HepG2 (cell line): ENCODE results near the gene BSG. TPM values are rescaled to one million over a fixed set of nuclear protein-coding genes. Genes with fewer than 3 reads are reported as not detected.

Experiments
- ATAC-seq: fragments of 200-7000 bp; cut with Tn5 transposase; 3 replicates; pipeline ENCODE4 v1.9.1; 2020; ENCODE audit warnings: mild to moderate bottlenecking, moderate library complexity
- BruUV-seq: library from RNA; stranded (reverse); fragments of 400-500 nt; replicated peaks from 2 replicates; lab custom pipeline; 2021; lab: Mats Ljungman, UMichigan
- CTCF ChIA-PET: fragments of 300-600 bp; formaldehyde crosslinking; extraction: SDS; loops from one replicate; lab custom pipeline; 2021; ENCODE audit warnings: low total read pairs, inconsistent platforms, low intra/inter-chr PET ratio; lab: Yijun Ruan, JAX
- POLR2A ChIA-PET: fragments of 350-600 bp; sonication (Branson Sonifier 250); formaldehyde crosslinking; loops from one replicate; lab custom pipeline; 2020; ENCODE audit warnings: antibody characterized with exemption, inconsistent platforms; lab: Yijun Ruan, JAX
- DNase-seq: peaks from one replicate; pipeline ENCODE4 v3.0.0-alpha.2; 2015; ENCODE audit warnings: low spot score
- FAIRE-seq: peaks from 3 replicates; lab custom pipeline; 2011; peaks lifted over from hg19 to GRCh38; lab: Jason Lieb, UNC
- H2AFZ ChIP-seq: one replicate; pipeline ENCODE4 v1.6.1; 2011; ENCODE audit warnings: low read length, inconsistent platforms
- H3K27ac ChIP-seq: fragments of 300-600 bp; 3 replicates; pipeline ENCODE4 v1.8.0; 2011; ENCODE audit warnings: mixed run types, mild to moderate bottlenecking, mixed read lengths, low read length, inconsistent platforms; ENCODE audit not compliant: insufficient read depth; ENCODE audit errors: extremely low read length
- H3K27me3 ChIP-seq, 2 experiments: fragments of 200-600 bp in 1 of 2; 2 replicates in 1 of 2; 3 replicates in 1 of 2; pipeline versions ENCODE4 v1.6.0 to v1.8.0; 2011; ENCODE audit warnings: low read length in 2 of 2, mild to moderate bottlenecking in 2 of 2, moderate library complexity in 2 of 2, inconsistent platforms in 1 of 2; ENCODE audit not compliant: insufficient read depth in 2 of 2, control insufficient read depth in 1 of 2
- H3K36me3 ChIP-seq, 2 experiments: fragments of 200-600 bp in 1 of 2; replicated peaks in 1 of 2; 2 replicates in 1 of 2; 3 replicates in 1 of 2; pipeline versions ENCODE4 v1.5.1 to v1.8.0; 2011; ENCODE audit warnings: low read length in 2 of 2, inconsistent platforms in 1 of 2; ENCODE audit not compliant: insufficient read depth in 2 of 2, control insufficient read depth in 1 of 2
- H3K4me1 ChIP-seq: 2 replicates; pipeline ENCODE4 v1.5.1; 2012; ENCODE audit warnings: low read length, inconsistent platforms; ENCODE audit not compliant: insufficient read depth
- H3K4me2 ChIP-seq: 2 replicates; pipeline ENCODE4 v1.6.0; 2011; ENCODE audit warnings: low read depth, low read length, inconsistent platforms
- H3K4me3 ChIP-seq, 3 experiments: fragments of 200-600 bp in 1 of 3; sonication (generic), shearing (Covaris generic) in 1 of 3; replicated peaks in 1 of 3; 2 replicates each; pipeline ENCODE4 v1.5.1; 2011 to 2016; ENCODE audit warnings: low read length in 3 of 3, inconsistent platforms in 2 of 3, low read depth in 2 of 3, mild to moderate bottlenecking in 2 of 3, control low read depth in 1 of 3, mixed read lengths in 1 of 3; ENCODE audit not compliant: insufficient read depth in 1 of 3
- H3K79me2 ChIP-seq: one replicate; pipeline ENCODE4 v1.6.1; 2011; ENCODE audit warnings: low read length, inconsistent platforms; ENCODE audit not compliant: insufficient read depth
- H3K9ac ChIP-seq: 2 replicates; pipeline ENCODE4 v1.6.0; 2011; ENCODE audit warnings: mild to moderate bottlenecking, low read depth, low read length, inconsistent platforms; ENCODE audit not compliant: insufficient read depth
- H3K9me3 ChIP-seq: 2 replicates; pipeline ENCODE4 v1.5.1; 2012; ENCODE audit warnings: mild to moderate bottlenecking, low read length
- H4K20me1 ChIP-seq: 2 replicates; pipeline ENCODE4 v1.6.0; 2011; ENCODE audit warnings: inconsistent platforms, mild to moderate bottlenecking, low read length, moderate library complexity; ENCODE audit not compliant: insufficient read depth
- GABPA ChIP-seq, 2 experiments: IDR thresholded peaks; 2 replicates each; pipeline ENCODE4 v1.6.1; 2011 to 2016; ENCODE audit warnings: low read depth in 2 of 2, low read length in 1 of 2, missing biosample characterization in 1 of 2, missing genetic modification characterization in 1 of 2
- HHEX ChIP-seq: IDR thresholded peaks from 2 replicates; pipeline ENCODE4 v1.6.1; 2016; ENCODE audit warnings: control low read depth
- HMGA1 ChIP-seq: sonication (generic); formaldehyde crosslinking; conservative IDR thresholded peaks from 2 replicates; pipeline ENCODE4 v1.4.0; 2020; ENCODE audit warnings: missing genetic modification reagents
- KDM4B ChIP-seq: sonication (generic); formaldehyde crosslinking; IDR thresholded peaks from 2 replicates; pipeline ENCODE4 v1.4.0; 2020; ENCODE audit warnings: missing genetic modification reagents
- NCOA1 ChIP-seq: sonication (generic); formaldehyde crosslinking; IDR thresholded peaks from 2 replicates; pipeline ENCODE4 v1.9.0; 2021; ENCODE audit warnings: missing genetic modification reagents
- NRL ChIP-seq: sonication (generic); formaldehyde crosslinking; IDR thresholded peaks from 2 replicates; pipeline ENCODE4 v1.5.0; 2020; ENCODE audit warnings: missing genetic modification reagents, mild to moderate bottlenecking, moderate library complexity, borderline replicate concordance
- RELA ChIP-seq: sonication (generic); formaldehyde crosslinking; IDR thresholded peaks from 2 replicates; pipeline ENCODE4 v1.4.0; 2020; ENCODE audit warnings: missing genetic modification reagents
- SMAD1 ChIP-seq: sonication (generic); formaldehyde crosslinking; IDR thresholded peaks from 2 replicates; pipeline ENCODE4 v1.4.0; 2020; ENCODE audit warnings: missing genetic modification reagents, low read depth, mild to moderate bottlenecking, borderline replicate concordance
- YEATS2 ChIP-seq: sonication (generic); formaldehyde crosslinking; IDR thresholded peaks from 2 replicates; pipeline ENCODE4 v1.4.0; 2020; ENCODE audit warnings: missing genetic modification reagents, borderline replicate concordance
- ZMYM4 ChIP-seq: sonication (generic); formaldehyde crosslinking; IDR thresholded peaks from 2 replicates; pipeline ENCODE4 v1.8.1; 2023; ENCODE audit warnings: mild to moderate bottlenecking, missing genetic modification reagents
- ZNF629 ChIP-seq: sonication (generic); formaldehyde crosslinking; conservative IDR thresholded peaks from 2 replicates; pipeline ENCODE4 v1.5.0; 2020; ENCODE audit warnings: missing genetic modification reagents
- ZSCAN21 ChIP-seq: sonication (generic); formaldehyde crosslinking; IDR thresholded peaks from 2 replicates; pipeline ENCODE4 v1.8.0; 2022; ENCODE audit warnings: mild to moderate bottlenecking, missing genetic modification reagents, moderate library complexity, borderline replicate concordance
- WGBS: methylation state at CpG from one replicate; pipeline ENCODE4 v1.1.6; 2017; ENCODE audit warnings: low lambda C conversion rate; 5-methylcytosine and 5-hydroxymethylcytosine counted together
- in situ Hi-C: cut with HindIII; loops from 2 replicates; pipeline ENCODE4 v1.10.0; 2017; ENCODE audit warnings: low pct_unique_long_range_greater_than_20kb; ENCODE audit not compliant: extremely low pct_ligation_motif_present
- intact Hi-C: fragments of 100-400 bp; cut with micrococcal nuclease; formaldehyde crosslinking; loops from one replicate; pipeline ENCODE4 v1.10.0; 2022; ENCODE audit not compliant: unreplicated experiment
- polyA plus RNA-seq, 8 experiments: library from polyadenylated mRNA; depleted of rRNA in 3 of 8; stranded (reverse) in 7 of 8; unstranded in 1 of 8; fragments of >200 nt; fragmentation: Illumina TruSeq in 4 of 8; extraction: Trizol in 4 of 8; gene quantifications; 2 replicates each; pipeline versions ENCODE4 v1.2.1 to v1.2.3, GENCODE V29; 2011 to 2016; ENCODE audit warnings: low read depth in 4 of 8, missing spikeins in 1 of 8, mixed read lengths in 1 of 8; ENCODE audit not compliant: insufficient read depth in 1 of 8
- total RNA-seq, 5 experiments: library from RNA; depleted of rRNA; stranded (reverse); fragments of >200 nt; fragmentation: Illumina TruSeq; extraction: Trizol; gene quantifications; 2 replicates each; pipeline ENCODE4 v1.2.3, GENCODE V29; 2016; ENCODE audit warnings: low read depth in 1 of 5
- TF ChIP-seq, protein P1 (sequence below): sonication (generic); formaldehyde crosslinking; IDR thresholded peaks from 2 replicates; pipeline ENCODE4 v1.4.0; 2020; ENCODE audit warnings: missing genetic modification reagents
- TF ChIP-seq, protein P2 (sequence below): IDR thresholded peaks from 2 replicates; pipeline ENCODE4 v1.6.1; 2016; ENCODE audit warnings: missing biosample characterization, missing genetic modification reagents, low read depth
- TF ChIP-seq, protein P3 (sequence below): sonication (generic); formaldehyde crosslinking; IDR thresholded peaks from 2 replicates; pipeline ENCODE4 v1.8.0; 2022; ENCODE audit warnings: missing genetic modification reagents, mild to moderate bottlenecking, moderate library complexity, borderline replicate concordance

Gene BSG
- total and polyA plus RNA-seq, 2 of the 13 experiments (the other 11 are each of a cell fraction or from before 2014, with no cell fraction given): 309 to 754 TPM

DNA sequence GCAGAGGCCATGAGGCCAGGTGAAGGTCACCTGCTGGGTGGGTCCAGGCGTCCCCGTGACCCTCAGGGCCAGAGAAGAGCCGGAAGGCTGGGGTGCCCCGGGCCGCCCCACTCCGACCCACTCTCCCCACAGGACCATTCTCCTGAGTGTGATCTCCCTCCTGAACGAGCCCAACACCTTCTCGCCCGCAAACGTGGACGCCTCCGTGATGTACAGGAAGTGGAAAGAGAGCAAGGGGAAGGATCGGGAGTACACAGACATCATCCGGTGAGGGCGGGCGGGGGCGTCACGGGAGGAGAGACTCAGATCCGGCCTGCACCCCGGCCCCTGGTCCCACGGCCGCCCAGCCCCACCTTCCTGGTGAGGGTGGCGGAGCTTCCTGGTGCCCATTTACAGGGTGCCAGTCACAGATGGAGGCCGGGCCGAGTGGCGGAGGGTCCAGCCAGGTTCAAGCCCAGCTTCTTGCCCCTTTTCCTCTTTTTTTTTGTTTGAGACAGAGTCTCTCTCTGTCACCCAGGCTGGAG is 35.5 kb upstream of the BSG start:
- ATAC-seq (no peak), FAIRE-seq (no peak), DNase-seq (no peak)
- no TSS peak for BruUV-seq
- ChIA-PET CTCF (no interaction called here), POLR2A (no interaction called here)
- TF ChIP-seq HMGA1 (CRISPR knock-in tag) (no peak), ZNF629 (no peak), ZSCAN21 (CRISPR knock-in tag) (no peak), HHEX (CRISPR knock-in tag) (no peak), GABPA (IDR thresholded peaks at IDR 0.05; ENCODE audit: low read depth, low read length) (no peak), GABPA (CRISPR knock-in tag; IDR thresholded peaks at IDR 0.05; ENCODE audit: low read depth) (no peak), RELA (CRISPR knock-in tag) (no peak), SMAD1 (no peak), KDM4B (CRISPR knock-in tag) (no peak), NCOA1 (no peak), ZMYM4 (no peak), YEATS2 (CRISPR knock-in tag) (no peak), NRL (CRISPR knock-in tag) (no peak)
- TF ChIP-seq, protein P1, sequence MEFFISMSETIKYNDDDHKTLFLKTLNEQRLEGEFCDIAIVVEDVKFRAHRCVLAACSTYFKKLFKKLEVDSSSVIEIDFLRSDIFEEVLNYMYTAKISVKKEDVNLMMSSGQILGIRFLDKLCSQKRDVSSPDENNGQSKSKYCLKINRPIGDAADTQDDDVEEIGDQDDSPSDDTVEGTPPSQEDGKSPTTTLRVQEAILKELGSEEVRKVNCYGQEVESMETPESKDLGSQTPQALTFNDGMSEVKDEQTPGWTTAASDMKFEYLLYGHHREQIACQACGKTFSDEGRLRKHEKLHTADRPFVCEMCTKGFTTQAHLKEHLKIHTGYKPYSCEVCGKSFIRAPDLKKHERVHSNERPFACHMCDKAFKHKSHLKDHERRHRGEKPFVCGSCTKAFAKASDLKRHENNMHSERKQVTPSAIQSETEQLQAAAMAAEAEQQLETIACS (CRISPR knock-in tag): no peak
- TF ChIP-seq, protein P2, sequence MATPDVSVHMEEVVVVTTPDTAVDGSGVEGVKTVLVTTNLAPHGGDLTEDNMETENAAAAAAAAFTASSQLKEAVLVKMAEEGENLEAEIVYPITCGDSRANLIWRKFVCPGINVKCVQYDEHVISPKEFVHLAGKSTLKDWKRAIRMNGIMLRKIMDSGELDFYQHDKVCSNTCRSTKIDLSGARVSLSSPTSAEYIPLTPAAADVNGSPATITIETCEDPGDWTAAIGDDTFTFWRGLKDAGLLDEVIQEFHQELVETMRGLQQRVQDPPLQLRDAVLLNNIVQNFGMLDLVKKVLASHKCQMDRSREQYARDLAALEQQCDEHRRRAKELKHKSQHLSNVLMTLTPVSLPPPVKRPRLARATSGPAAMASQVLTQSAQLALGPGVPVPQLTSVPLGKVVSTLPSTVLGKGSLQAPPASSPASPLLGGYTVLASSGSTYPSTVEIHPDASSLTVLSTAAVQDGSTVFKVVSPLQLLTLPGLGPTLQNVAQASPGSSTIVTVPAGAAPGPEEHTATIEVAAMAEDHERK (CRISPR knock-in tag): no peak
- TF ChIP-seq, protein P3, sequence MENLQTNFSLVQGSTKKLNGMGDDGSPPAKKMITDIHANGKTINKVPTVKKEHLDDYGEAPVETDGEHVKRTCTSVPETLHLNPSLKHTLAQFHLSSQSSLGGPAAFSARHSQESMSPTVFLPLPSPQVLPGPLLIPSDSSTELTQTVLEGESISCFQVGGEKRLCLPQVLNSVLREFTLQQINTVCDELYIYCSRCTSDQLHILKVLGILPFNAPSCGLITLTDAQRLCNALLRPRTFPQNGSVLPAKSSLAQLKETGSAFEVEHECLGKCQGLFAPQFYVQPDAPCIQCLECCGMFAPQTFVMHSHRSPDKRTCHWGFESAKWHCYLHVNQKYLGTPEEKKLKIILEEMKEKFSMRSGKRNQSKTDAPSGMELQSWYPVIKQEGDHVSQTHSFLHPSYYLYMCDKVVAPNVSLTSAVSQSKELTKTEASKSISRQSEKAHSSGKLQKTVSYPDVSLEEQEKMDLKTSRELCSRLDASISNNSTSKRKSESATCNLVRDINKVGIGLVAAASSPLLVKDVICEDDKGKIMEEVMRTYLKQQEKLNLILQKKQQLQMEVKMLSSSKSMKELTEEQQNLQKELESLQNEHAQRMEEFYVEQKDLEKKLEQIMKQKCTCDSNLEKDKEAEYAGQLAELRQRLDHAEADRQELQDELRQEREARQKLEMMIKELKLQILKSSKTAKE (CRISPR knock-in tag): no peak
- WGBS: 97% methylated on average over 23 of the region's 26 CpGs
- H2AFZ ChIP-seq: no peak overlapping the region
- H3K4me3 ChIP-seq: no peak overlapping the region
- H3K9me3 ChIP-seq: no peaks in the 10 kb centered on the region
- in situ Hi-C loops: no loop called here
- intact Hi-C loops: no loop called here
- peaks cover 16 to 41% of the 10 kb centered on the region in 2 experiments; a peak in 4 of 5 replicates for H3K36me3 ChIP-seq
- peaks cover 23% of the 10 kb centered on the region for H3K4me1 ChIP-seq
- H3K27me3 ChIP-seq: no peaks in the 10 kb centered on the region
- no peak overlapping the region for H3K4me2 ChIP-seq
- peaks cover 35% of the 10 kb centered on the region for H3K79me2 ChIP-seq
- H4K20me1 ChIP-seq: peaks cover 27% of the 10 kb centered on the region; the same call in 1 of the 2 replicates
- H3K9ac ChIP-seq: no peak overlapping the region
- H3K27ac ChIP-seq: no peak overlapping the region
